ENCODE measurements around the gene CYP11A1.

CYP11A1 gene

GRCh38 chr15:74340150-74340549 lies 27.3 kb downstream of the CYP11A1 start:
- DNase-seq: no peak

- no peak for DNase-seq
Measured at GRCh38 chr15:74339371-74339770, 28.1 kb downstream of the CYP11A1 start.

- DNase-seq: no peak
Measured at GRCh38 chr15:74338676-74339075, 28.8 kb downstream of the CYP11A1 start.

- DNase-seq: no peak
Measured at GRCh38 chr15:74337607-74338211, 29.7 kb downstream of the CYP11A1 start.

GRCh38 chr15:74337146-74337545 lies 30.3 kb downstream of the CYP11A1 start:
- no peak for DNase-seq

GRCh38 chr15:74336061-74337005 lies 31.1 kb downstream of the CYP11A1 start:
- DNase-seq: no peak

- no peak for DNase-seq
Measured at GRCh38 chr15:74335396-74335795, 32.0 kb downstream of the CYP11A1 start.

GRCh38 chr15:74334127-74334526 lies 33.3 kb downstream of the CYP11A1 start:
- no peak for DNase-seq

GRCh38 chr15:74333662-74334061 lies 33.8 kb downstream of the CYP11A1 start:
- DNase-seq: no peak

- DNase-seq: no peak
Measured at GRCh38 chr15:74333093-74333492, 34.4 kb downstream of the CYP11A1 start.

GRCh38 chr15:74332611-74333010 lies 34.8 kb downstream of the CYP11A1 start:
- no peak for DNase-seq

- no peak for DNase-seq
Measured at GRCh38 chr15:74332011-74332410, 35.4 kb downstream of the CYP11A1 start.

- no peak for DNase-seq
Measured at GRCh38 chr15:74330861-74331408, 36.5 kb downstream of the CYP11A1 start.

- DNase-seq: no peak
Measured at GRCh38 chr15:74328331-74329056, 39.0 kb downstream of the CYP11A1 start.

GRCh38 chr15:74327756-74328155 lies 39.7 kb downstream of the CYP11A1 start:
- DNase-seq: no peak

- DNase-seq: no peak
Measured at GRCh38 chr15:74326746-74327145, 40.7 kb downstream of the CYP11A1 start.

- DNase-seq: no peak
Measured at GRCh38 chr15:74324714-74325113, 42.7 kb downstream of the CYP11A1 start.

- peak; percentile 72 for DNase-seq
Measured at GRCh38 chr15:74322558-74323180, 44.8 kb downstream of the CYP11A1 start.

GRCh38 chr15:74320352-74321247 lies 46.8 kb downstream of the CYP11A1 start:
- DNase-seq: peak; percentile 53

- no peak for DNase-seq
Measured at GRCh38 chr15:74319596-74320351, 47.7 kb downstream of the CYP11A1 start.

GRCh38 chr15:74319138-74319460 lies 48.3 kb downstream of the CYP11A1 start:
- DNase-seq: no peak

Measured in stimulated activated CD4-positive, alpha-beta T cell treated with anti-CD3 and anti-CD28 coated beads, Interleukin-15, amount 100 ng/mL, for 24 hours (primary cell).